ENCODE data around the gene HUNK.
"Not testable (repeated sequence)": the region's sequence is repeated elsewhere in the genome, so short reads cannot be mapped to it uniquely, and the experiment has no call there.

The HUNK gene

GRCh38 chr21:32007456-32007855 lies 134.6 kb downstream of the HUNK start:
- DNase-seq: peak; percentile 65

GRCh38 chr21:32008714-32009113 lies 135.9 kb downstream of the HUNK start:
- DNase-seq: no peak

DNA sequence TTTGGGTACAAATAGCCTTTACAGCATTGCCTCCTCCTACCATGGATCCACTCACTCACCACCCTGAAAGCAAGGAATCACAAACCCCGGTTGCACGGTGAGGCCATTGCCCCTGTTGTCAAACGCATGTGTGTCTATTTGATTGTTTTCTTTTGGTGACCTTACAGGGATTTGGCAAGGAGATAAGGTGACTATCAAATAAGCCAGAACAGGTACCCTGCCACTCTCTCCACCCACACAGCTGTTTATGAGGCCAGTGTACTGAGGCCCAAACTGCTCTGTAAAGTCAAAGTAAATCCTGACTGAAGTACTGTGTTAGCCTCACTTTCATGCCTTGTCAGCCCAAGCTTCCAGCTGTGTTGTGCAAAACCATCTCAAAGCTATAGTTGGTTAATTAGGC lies 136.4 kb downstream of the HUNK start:
- DNase-seq: no peak

DNA sequence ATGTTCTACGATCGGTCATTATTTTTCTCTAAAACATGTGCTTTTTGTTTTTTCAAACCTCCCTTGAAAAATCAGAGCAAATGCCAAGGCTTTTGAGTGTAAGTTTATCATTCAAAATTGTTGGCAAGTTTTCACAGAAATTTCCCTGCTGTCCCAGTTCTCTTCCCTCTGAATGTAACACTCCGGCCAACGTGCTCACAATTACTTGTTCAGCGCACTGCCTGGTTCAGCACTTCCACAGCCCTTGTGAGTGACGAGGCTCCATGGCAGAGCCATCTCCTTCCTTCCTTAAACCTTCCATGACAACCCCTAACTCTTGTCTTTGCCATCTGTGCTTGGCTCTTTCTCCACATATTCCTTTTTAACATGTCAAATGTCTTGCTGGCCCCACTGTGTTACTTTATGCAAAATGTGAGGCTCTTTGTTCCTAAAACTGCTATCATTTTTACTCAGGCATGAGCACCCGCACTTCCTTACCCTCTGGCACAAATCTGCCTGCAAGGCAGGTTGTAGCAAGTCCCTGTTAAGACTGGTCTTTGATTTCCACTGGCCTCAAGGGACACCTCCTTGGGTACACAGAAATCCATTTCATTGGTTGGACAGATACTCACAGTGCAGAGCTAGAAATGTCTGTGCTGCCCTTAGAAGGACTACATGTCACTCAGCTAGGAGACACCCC lies 142.8 kb downstream of the HUNK start:
- no peak for DNase-seq

DNA sequence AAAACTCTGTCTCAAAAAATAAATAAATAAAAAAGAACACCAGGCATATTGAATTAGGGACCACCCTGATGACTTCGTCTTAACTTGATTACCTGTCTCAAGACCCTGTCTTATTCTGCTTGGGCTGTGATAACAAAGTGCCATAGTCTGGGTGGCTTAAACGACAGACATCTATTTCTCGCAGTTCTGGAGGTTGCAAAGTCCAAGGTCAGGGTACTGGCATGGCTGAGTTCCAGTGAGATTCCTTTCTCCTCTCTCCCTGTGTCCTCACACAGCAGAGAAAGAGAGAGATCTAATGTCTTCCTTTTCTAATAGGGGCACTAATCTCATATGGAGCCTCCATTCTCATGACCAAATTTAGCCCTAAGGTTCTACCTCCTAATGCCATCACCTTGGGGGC lies 145.6 kb downstream of the HUNK start:
- no peak for DNase-seq

- no peak for DNase-seq
Measured at GRCh38 chr21:32020564-32020963, 147.7 kb downstream of the HUNK start.

DNA sequence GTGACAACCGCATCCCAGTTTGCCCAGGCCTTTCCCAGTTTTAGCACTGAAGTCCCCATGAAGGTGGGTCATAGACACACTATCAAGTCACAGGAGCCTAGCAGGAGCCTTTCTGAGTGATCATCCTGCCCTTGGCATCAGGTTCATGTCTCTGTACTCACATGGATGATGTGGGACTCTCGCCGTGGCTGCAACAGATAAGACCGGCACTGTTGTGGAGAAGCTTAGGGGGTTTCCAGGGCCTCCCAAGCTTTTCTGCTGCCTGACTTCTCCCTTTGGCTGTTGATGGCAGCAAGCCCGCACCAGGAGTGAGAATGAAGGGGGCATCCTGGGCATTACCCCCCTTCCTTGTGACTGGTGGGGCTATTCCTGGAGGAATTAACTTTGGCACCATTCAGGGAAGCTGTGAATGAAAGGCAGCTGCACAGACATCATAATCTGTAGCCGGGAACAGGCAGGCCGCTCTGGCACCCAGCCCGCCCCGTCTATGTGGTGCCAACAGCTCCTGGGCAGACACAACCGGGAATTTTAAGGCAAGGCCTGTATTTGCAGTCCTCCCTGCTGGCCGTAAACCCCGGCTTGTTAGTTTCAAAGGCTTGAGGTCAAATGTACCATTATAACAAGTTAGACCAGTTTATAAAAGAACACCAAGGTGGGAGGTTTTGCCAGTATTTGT lies 148.6 kb downstream of the HUNK start:
- DNase-seq: no peak

- DNase-seq: no peak
Measured at GRCh38 chr21:32022146-32022545, 149.3 kb downstream of the HUNK start.

GRCh38 chr21:32030146-32030652 lies 157.4 kb downstream of the HUNK start:
- DNase-seq: no peak

DNA sequence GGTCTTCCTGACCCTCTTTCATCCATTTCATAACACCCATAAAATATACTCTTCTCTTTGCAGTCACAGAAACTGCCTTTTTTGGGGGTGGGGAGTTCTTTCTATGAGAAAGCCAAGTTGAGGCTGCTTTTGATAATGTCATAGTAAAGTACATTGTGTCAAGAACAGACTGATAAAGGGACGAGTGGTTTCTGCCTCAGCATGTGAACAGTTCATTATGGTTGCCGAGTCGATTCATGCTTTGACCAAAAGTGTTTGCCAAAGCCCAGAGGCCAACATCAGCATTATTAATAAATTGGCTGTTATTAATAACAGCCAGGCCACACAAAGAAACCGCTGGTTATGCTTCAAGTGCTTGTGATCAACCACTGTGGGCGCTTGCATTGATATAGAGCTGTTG lies 162.0 kb downstream of the HUNK start:
- no peak for DNase-seq

DNA sequence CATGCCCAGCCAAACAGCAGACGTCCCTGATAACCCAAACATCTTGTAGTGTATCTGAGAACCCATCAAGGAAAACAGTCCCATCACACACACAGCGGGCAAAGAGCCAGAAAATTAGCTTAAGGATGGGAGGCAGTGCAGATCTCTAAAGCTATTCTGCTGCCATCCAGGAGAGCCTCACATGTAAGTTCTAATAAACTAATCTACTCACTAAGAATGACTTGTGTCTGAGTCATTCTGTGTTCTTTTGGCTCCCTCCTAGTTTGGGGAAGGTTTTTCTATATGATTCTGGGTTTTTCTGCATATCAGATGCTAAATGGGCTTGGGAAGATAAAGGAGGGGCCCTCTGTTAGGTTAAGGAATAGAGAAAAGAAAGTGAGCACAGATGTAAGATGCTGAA lies 162.8 kb downstream of the HUNK start:
- no peak for DNase-seq

DNA sequence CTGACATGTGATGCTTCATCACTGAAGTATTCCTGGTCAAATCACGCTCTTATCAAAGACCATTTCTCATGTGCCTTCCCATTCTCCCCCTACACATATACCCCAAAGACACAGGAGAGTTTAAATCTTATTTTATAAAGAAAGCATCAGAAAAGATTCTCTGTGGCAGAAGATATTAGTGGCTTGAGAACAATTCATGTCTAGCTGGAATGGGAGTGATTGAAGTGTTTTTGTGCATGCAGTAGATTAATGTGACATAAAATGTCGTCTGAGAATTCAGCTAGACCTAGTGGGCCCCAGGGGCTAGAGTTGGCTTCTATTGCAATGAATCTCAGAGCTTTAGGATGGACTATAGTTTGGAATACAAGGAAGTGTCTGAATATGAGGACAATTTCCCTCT lies 163.9 kb downstream of the HUNK start:
- DNase-seq: no peak

GRCh38 chr21:32038751-32039150 lies 165.9 kb downstream of the HUNK start:
- not testable (repeated sequence) for DNase-seq

GRCh38 chr21:32043458-32043857 lies 170.6 kb downstream of the HUNK start:
- DNase-seq: no peak

- DNase-seq: no peak
Measured at GRCh38 chr21:32044205-32045180, 171.7 kb downstream of the HUNK start.

- DNase-seq: no peak
Measured at GRCh38 chr21:32046191-32046590, 173.4 kb downstream of the HUNK start.

- DNase-seq: no peak
Measured at GRCh38 chr21:32048353-32048752, 175.5 kb downstream of the HUNK start.

All from T1000 (cell line).